HuH-7 (cell line): ENCODE data around the gene NTNG2.

Experiments
- DNase-seq: peaks from one replicate; pipeline ENCODE4 v3.0.0; 2011; ENCODE audit warnings: low spot score

The NTNG2 gene

GRCh38 chr9:132235894-132236661, 74.2 kb downstream of the NTNG2 start:
- peak; percentile 94 for DNase-seq

- DNase-seq: no peak
Measured at GRCh38 chr9:132236662-132237311, 74.9 kb downstream of the NTNG2 start.

DNA sequence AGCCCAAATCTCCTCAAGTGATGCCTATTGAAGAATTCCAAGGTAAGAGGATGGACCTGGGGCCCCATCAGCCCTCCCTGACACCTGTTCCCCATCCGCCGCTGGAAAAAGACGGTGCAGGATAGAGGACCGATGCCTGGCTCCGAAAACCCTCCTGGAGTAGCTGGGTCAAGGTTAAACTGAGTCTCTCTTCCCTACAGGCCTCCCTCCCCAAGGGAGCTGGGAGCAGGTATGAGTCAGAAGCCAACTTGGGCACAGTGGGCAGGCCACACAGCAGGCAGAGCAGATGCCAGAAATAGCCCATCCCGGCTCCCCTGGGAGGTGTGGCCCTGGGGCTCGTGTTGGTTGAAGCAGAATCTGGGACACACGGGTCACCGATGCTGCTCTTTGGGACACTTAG, 75.6 kb downstream of the NTNG2 start:
- DNase-seq: no peak

DNA sequence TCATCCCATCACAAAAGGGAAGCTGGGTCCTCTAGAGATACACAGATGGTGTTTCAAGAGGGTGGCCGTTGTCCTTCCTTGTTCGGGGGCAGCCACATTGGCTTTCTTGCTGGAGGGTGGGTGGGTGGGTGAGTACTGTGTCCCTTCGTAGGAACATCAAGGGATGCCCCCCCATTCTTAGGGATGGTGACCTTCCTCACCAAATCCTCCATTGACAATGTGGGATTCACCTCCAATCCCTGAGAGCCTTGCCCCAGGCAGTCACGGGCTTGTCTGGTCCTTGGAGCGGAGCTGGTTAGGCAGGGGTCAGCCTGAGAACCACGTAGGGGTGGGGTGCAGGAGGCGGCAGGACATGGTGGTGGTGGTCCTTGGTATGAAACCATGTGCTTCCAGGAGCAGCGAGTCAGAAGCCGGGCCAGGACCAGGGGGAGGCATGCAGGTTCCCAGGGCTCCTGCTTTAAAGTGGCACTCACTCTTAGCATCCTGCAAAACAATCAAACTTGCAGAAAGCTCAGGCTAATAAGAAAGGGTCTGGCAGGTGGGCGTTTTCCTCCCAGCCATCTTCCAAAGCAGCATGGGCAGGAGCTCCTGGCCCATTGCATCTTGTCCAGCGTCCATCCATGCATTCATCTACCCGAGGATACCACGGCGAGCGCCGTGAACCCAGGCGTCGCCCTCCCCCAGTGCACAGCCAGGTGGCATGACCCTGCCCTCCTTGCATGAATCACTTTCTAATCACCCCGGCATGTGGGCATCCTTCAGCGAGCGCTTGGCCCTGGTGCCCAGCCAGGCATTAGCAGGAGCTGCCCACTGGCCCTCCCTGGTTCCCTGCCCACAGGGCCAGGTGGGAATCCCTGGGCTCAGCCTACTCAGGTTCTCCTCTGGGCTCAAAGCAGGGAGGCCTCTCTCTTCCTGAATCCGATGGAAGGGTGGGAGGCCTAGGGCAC, 76.4 kb downstream of the NTNG2 start:
- DNase-seq: no peak

GRCh38 chr9:132238992-132239391, 77.1 kb downstream of the NTNG2 start:
- no peak for DNase-seq

DNA sequence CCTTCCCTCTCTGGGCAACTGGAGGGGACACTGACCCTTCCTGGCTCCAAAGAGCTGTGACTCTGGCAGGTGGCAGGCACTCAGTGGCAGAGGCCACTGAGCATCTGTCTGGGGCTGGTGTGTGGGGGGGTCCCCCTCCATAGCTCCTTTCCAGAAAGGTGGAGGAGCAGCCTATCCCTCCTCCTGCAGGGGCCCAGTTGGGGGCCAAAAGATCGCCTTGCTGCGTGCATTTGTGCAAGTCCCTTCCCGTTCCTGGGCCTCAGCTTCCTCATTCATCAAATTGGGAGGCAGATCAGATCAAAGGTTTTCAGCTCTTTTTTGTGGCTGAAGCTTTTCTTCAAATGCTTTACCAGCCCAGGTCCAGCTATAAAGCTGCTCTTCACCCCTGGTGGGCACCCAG, 77.7 kb downstream of the NTNG2 start:
- no peak for DNase-seq

- DNase-seq: no peak
Measured at GRCh38 chr9:132239999-132240840, 78.4 kb downstream of the NTNG2 start.

GRCh38 chr9:132240841-132241482, 79.1 kb downstream of the NTNG2 start:
- DNase-seq: peak; percentile 96

GRCh38 chr9:132241483-132241839, 79.6 kb downstream of the NTNG2 start:
- no peak for DNase-seq

DNA sequence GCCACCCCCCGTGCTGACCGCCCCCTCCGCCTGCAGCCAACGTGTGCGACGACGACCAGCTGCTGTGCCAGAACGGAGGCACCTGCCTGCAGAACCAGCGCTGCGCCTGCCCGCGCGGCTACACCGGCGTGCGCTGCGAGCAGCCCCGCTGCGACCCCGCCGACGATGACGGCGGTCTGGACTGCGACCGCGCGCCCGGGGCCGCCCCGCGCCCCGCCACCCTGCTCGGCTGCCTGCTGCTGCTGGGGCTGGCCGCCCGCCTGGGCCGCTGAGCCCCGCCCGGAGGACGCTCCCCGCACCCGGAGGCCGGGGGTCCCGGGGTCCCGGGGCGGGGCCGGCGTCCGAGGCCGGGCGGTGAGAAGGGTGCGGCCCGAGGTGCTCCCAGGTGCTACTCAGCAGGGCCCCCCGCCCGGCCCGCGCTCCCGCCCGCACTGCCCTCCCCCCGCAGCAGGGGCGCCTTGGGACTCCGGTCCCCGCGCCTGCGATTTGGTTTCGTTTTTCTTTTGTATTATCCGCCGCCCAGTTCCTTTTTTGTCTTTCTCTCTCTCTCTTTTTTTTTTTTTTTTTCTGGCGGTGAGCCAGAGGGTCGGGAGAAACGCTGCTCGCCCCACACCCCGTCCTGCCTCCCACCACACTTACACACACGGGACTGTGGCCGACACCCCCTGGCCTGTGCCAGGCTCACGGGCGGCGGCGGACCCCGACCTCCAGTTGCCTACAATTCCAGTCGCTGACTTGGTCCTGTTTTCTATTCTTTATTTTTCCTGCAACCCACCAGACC, 80.2 kb downstream of the NTNG2 start:
- no peak for DNase-seq

DNA sequence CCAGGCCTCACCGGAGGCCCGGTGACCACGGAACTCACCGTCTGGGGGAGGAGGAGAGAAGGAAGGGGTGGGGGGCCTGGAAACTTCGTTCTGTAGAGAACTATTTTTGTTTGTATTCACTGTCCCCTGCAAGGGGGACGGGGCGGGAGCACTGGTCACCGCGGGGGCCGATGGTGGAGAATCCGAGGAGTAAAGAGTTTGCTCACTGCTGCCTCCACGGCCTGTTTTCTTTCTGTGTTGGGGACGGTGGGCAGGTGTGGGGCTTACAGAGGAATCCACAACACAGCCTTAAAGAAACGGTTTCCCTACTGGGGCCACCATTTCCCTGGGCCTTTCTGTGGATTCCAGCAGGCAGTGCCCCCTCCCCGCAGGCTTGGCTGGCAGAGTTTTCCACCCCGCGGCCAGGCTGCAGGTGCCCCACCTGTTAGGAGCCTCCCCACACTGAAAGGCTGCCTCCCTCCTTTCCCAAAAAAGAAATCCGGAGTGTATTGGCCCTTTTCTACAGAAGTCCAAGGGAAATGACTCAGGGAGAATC, 80.8 kb downstream of the NTNG2 start:
- peak; percentile 68 for DNase-seq

DNA sequence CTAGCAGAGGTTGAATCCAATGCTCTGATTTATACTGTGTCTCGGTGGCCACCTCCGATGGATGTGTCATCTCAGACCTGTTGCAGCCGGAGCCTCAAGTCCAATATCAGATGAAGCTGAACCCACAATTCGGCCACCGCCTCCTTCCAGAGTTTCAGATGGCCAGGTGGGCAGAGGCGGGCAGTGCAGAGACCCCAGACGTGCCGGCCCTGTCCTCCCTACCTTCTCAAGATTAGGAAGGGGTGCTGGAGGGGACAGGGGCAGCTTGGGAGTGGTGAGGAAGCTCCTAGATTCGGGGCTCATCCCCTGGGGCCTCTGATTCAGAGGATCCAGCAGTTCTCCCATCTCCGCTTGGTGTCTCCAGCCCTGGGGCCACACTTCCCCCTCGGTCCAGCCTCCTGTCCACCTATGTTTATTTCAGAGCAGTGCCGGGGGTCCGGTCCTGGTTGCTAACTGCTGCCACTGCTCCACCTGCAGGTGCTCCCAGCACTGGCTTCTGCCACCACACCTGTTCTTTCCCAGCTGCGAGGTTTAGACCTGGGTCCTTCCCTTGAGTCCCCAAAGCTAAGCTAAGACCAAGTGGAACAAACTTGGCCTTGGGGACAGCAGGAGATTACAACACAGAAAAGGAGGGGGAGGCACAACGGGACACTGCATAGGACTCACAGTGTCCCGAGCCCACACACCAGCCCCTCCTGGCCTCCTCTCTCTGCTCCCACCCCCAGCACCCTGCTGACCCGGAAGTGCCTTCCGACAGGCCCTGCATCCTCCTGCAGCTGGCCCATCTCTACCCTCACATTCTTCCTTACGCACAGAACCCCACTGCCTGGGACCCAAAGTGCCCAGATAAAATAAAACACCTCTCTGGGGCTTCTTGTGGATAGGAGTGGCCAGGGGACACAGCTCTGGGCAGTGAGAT, 81.6 kb downstream of the NTNG2 start:
- no peak for DNase-seq

GRCh38 chr9:132244582-132245455, 83.0 kb downstream of the NTNG2 start:
- no peak for DNase-seq

DNA sequence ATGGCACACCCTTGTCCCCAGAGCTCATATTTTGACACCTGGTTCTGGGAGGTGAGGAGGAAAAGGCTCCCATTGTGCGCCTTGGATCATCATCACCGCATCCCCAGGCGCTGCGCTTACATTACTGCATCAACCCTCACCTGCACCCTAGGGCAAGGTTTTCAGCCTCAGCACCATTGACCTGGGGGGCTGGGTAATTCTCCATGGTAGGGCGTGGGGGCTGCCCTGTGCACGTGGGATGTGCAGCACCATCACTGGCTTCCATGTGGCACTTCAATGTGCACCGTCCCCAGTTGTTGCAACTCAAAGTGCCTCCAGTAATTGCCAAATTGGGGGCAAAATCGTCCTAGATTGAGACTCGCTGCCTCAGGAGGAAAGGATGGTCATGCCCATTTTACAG, 83.6 kb downstream of the NTNG2 start:
- DNase-seq: no peak

DNA sequence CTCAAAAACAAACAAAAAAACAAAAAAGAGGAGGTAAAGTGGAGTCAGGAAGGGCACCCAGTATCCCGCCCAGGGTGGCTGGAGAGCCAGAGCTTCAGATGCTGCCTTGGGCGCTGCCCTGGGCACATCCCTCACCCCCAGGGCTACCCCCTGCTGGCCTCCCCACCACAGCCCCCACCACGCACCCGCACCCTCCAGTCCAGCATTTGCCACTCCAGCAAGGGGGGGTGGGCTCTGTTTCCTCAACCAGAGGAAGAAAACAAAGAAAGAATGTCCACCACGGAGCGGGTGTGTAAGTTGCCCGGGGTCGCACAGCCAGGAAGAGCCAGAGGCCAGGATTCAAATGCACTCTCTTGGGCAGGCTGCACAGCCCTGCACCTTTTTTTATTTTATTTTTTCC, 86.1 kb downstream of the NTNG2 start:
- no peak for DNase-seq

GRCh38 chr9:132249123-132249522, 87.3 kb downstream of the NTNG2 start:
- DNase-seq: no peak

- DNase-seq: no peak
Measured at GRCh38 chr9:132249690-132250089, 87.8 kb downstream of the NTNG2 start.
